Ovary (tissue), 3 donors: ENCODE measurements around the gene WNK4.

Experiments
- POLR2A ChIP-seq: fragments of 450-650 bp; IDR thresholded peaks from one replicate; pipeline ENCODE4 v1.6.1; 2017; ENCODE audit warnings: antibody characterized with exemption, mild to moderate bottlenecking, moderate library complexity
- TF ChIP-seq, protein P1 (sequence below), 3 donors: fragments of 450-650 bp in 2 of 3; fragments of 200-600 bp in 1 of 3; IDR thresholded peaks; one replicate each; pipeline versions ENCODE4 v1.5.1 to v1.8.0; 2016 to 2022; ENCODE audit warnings: antibody characterized with exemption in 3 of 3, mild to moderate bottlenecking in 1 of 3
- donor health status: DM: no; HTN: no; CAD: no.

DNA sequence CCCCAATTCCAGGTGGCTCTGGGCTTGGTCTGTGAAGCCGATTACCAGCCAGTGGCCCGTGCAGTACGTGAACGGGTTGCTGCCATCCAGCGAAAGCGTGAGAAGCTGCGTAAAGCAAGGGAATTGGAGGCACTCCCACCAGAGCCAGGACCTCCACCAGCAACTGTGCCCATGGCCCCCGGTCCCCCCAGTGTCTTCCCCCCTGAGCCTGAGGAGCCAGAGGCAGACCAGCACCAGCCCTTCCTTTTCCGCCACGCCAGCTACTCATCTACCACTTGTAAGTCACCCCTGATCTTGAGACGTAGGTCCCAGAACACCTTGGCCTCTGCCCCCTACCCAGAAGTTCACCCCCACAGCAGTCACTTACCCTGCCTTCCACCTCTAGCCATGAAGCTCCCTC, 6.9 kb downstream of the WNK4 start:
- no peak for TF ChIP-seq POLR2A
- TF ChIP-seq, protein P1, sequence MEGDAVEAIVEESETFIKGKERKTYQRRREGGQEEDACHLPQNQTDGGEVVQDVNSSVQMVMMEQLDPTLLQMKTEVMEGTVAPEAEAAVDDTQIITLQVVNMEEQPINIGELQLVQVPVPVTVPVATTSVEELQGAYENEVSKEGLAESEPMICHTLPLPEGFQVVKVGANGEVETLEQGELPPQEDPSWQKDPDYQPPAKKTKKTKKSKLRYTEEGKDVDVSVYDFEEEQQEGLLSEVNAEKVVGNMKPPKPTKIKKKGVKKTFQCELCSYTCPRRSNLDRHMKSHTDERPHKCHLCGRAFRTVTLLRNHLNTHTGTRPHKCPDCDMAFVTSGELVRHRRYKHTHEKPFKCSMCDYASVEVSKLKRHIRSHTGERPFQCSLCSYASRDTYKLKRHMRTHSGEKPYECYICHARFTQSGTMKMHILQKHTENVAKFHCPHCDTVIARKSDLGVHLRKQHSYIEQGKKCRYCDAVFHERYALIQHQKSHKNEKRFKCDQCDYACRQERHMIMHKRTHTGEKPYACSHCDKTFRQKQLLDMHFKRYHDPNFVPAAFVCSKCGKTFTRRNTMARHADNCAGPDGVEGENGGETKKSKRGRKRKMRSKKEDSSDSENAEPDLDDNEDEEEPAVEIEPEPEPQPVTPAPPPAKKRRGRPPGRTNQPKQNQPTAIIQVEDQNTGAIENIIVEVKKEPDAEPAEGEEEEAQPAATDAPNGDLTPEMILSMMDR (IDR thresholded peaks at IDR 0.05) = no peak
